ENCODE data around the gene C1orf105.

Gene C1orf105

DNA sequence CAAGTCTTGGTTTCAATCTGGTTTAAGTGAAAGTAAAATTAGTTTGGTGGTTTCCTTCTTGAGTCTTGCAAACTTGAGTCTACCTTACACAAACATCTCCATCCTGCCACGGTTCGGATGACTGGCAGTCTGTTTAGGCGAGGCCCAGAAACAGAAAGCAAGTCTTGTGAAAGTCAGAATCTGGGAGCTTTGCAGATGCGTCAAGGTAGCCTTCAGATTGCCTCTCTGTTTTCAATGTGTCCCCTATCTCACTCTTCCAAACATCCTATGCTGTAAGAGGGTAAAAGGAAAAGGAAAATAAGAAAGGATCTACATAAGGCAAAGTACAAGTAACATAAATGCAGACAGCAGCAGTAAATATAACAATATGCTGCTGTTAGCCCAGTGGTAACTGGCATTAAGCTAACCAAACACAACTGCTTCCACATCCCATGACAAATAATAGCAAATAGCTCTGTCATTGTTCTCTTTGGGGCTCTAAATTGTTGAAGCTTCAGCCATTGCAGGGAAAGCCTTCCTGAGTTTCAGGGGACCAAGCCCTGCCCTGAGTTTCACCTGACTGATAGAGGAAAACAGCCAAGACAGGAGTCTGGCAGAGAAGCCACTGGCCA, 26.2 kb upstream of the C1orf105 start:
- Histone ChIP-seq H3K4me2 (ENCODE audit: low read depth, low read length, poor library complexity, severe bottlenecking) (peak overlapping the region; percentile 86), H3K9ac (ENCODE audit: low read length) (peak overlapping the region; percentile 37)

DNA sequence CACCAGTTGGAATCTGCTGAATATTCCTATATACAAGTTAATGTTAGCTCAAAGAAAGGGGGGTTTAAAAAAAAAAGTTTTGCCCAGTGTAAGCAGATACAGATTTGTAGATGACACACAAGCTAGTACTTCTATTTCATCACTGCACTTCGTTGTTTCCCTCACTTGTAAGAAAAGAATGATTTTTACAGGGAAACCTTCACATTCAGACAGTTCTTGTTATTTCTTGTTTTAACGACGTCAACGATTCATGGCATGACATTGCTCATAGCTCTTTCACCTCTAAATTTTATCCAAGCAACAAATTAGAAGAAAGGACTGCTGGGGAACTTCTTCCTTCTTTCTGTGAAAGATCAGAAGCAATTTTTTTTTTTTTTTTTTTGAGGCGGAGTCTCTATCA, 25.7 kb upstream of the C1orf105 start:
- no peaks in the 10 kb centered on the region for H3K36me3 ChIP-seq (ENCODE audit: low read length)
- no peaks in the 10 kb centered on the region for H3K9me2 ChIP-seq (replicated peaks; ENCODE audit: insufficient read depth, low read length)
- H3F3A ChIP-seq (ENCODE audit: insufficient read depth) = peaks cover 26% of the 10 kb centered on the region; the same call in 1 of the 2 replicates
- peak overlapping the region; percentile 93 for H3K27ac ChIP-seq (ENCODE audit: low read depth, low read length)
- H3K9ac ChIP-seq (ENCODE audit: low read length) = peak overlapping the region; percentile 37
- H3K4me3 ChIP-seq (ENCODE audit: insufficient read depth, low read length, poor library complexity, severe bottlenecking) = no peak overlapping the region
- no peaks in the 10 kb centered on the region for H3K9me3 ChIP-seq (ENCODE audit: insufficient read depth, low read length)
- no peaks in the 10 kb centered on the region for H3K79me2 ChIP-seq (ENCODE audit: insufficient read depth, low read length)
- no peaks in the 10 kb centered on the region for H4K20me1 ChIP-seq (ENCODE audit: low read depth, low read length)
- TF ChIP-seq, protein P1, sequence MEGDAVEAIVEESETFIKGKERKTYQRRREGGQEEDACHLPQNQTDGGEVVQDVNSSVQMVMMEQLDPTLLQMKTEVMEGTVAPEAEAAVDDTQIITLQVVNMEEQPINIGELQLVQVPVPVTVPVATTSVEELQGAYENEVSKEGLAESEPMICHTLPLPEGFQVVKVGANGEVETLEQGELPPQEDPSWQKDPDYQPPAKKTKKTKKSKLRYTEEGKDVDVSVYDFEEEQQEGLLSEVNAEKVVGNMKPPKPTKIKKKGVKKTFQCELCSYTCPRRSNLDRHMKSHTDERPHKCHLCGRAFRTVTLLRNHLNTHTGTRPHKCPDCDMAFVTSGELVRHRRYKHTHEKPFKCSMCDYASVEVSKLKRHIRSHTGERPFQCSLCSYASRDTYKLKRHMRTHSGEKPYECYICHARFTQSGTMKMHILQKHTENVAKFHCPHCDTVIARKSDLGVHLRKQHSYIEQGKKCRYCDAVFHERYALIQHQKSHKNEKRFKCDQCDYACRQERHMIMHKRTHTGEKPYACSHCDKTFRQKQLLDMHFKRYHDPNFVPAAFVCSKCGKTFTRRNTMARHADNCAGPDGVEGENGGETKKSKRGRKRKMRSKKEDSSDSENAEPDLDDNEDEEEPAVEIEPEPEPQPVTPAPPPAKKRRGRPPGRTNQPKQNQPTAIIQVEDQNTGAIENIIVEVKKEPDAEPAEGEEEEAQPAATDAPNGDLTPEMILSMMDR (IDR thresholded peaks at IDR 0.05; ENCODE audit: insufficient read depth, low read length, poor library complexity, severe bottlenecking) = no peak
- no peaks in the 10 kb centered on the region for H3K27me3 ChIP-seq (ENCODE audit: low read length)
- peak overlapping the region; percentile 50 for H2AFZ ChIP-seq (ENCODE audit: low read depth, low read length, severe bottlenecking)
- peak overlapping the region; percentile 86 for H3K4me2 ChIP-seq (ENCODE audit: low read depth, low read length, poor library complexity, severe bottlenecking)

More for the DNA sequence above, 26.2 kb upstream of the C1orf105 start:
- Histone ChIP-seq H2AFZ (ENCODE audit: low read depth, low read length, severe bottlenecking) (peak overlapping the region; percentile 50), H3K79me2 (ENCODE audit: insufficient read depth, low read length) (no peaks in the 10 kb centered on the region), H3K27me3 (ENCODE audit: low read length) (no peaks in the 10 kb centered on the region), H3K9me3 (ENCODE audit: insufficient read depth, low read length) (no peaks in the 10 kb centered on the region), H3K9me2 (replicated peaks; ENCODE audit: insufficient read depth, low read length) (no peaks in the 10 kb centered on the region), H3K27ac (ENCODE audit: low read depth, low read length) (peak overlapping the region; percentile 93), H4K20me1 (ENCODE audit: low read depth, low read length) (no peaks in the 10 kb centered on the region), H3F3A (ENCODE audit: insufficient read depth) (peaks cover 26% of the 10 kb centered on the region; the same call in 1 of the 2 replicates), H3K4me3 (ENCODE audit: insufficient read depth, low read length, poor library complexity, severe bottlenecking) (peak overlapping the region; percentile 12), H3K36me3 (ENCODE audit: low read length) (no peaks in the 10 kb centered on the region)
- TF ChIP-seq, protein P1 (IDR thresholded peaks at IDR 0.05; ENCODE audit: insufficient read depth, low read length, poor library complexity, severe bottlenecking) = no peak
- no peak for TF ChIP-seq EZH2phosphoT487 (conservative IDR thresholded peaks at IDR 0.05; ENCODE audit: low read length)

GRCh38 chr1:172395576-172395975, 24.9 kb upstream of the C1orf105 start:
- no peaks in the 10 kb centered on the region for H3K36me3 ChIP-seq (ENCODE audit: low read length)

More at GRCh38 chr1:172395576-172395975, 24.9 kb upstream of the C1orf105 start:
- Histone ChIP-seq H3K9me3 (ENCODE audit: insufficient read depth, low read length) (no peaks in the 10 kb centered on the region), H3K4me3 (ENCODE audit: insufficient read depth, low read length, poor library complexity, severe bottlenecking) (no peak overlapping the region), H3K9me2 (replicated peaks; ENCODE audit: insufficient read depth, low read length) (no peaks in the 10 kb centered on the region), H3K4me2 (ENCODE audit: low read depth, low read length, poor library complexity, severe bottlenecking) (no peak overlapping the region), H2AFZ (ENCODE audit: low read depth, low read length, severe bottlenecking) (no peak overlapping the region), H4K20me1 (ENCODE audit: low read depth, low read length) (no peaks in the 10 kb centered on the region), H3F3A (ENCODE audit: insufficient read depth) (peaks cover 22% of the 10 kb centered on the region; the same call in 1 of the 2 replicates), H3K27me3 (ENCODE audit: low read length) (no peaks in the 10 kb centered on the region), H3K79me2 (ENCODE audit: insufficient read depth, low read length) (no peaks in the 10 kb centered on the region), H3K27ac (ENCODE audit: low read depth, low read length) (no peak overlapping the region), H3K9ac (ENCODE audit: low read length) (no peak overlapping the region)
- TF ChIP-seq, protein P1 (IDR thresholded peaks at IDR 0.05; ENCODE audit: insufficient read depth, low read length, poor library complexity, severe bottlenecking) = no peak
- TF ChIP-seq EZH2phosphoT487 (conservative IDR thresholded peaks at IDR 0.05; ENCODE audit: low read length) = no peak

Measured in SU-DHL-6 (cell line).